Measurements from ENCODE around the gene PRKAR2B. TPM values are rescaled to one million over a fixed set of nuclear protein-coding genes. Genes with fewer than 3 reads are reported as not detected.

Gene PRKAR2B
- total RNA-seq, 2 experiments from 2014 or later, result 0.93 to 1.4 TPM

DNA sequence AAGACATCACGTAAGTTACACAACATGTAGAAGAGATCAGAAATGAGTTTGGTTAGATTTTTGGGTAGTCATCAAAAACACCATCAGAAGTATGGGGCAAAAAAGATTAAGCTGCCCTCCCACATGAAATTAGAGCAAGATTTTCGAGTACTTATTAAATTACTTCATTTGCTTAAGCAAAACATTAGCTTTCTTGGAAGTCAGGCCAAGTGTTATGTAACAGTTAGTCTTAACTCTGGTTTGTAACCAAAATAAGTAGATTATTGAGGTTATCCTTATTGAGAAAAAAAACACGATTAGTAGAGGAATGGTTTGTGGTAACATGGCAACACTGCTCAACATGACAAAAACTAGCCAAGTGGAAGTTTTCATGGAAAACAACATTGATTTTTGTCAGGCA is 162.2 kb downstream of the PRKAR2B start:
- H3K27me3 Mint-ChIP-seq, result no peaks in the 10 kb centered on the region
- ChIA-PET POLR2A (no interaction called here), CTCF (interaction anchor here (1.2 to 1.3 kb wide), 2 partner anchors 10 to 88 kb away, joined by 3 to 4 read pairs; no protein-coding TSS in a partner anchor)
- DNase-seq (no peak), ATAC-seq (no peak)
- H3K4me1 Mint-ChIP-seq, result no peaks in the 10 kb centered on the region
- intact Hi-C loops (cut with DNase I, micrococcal nuclease), result no loop called here
- H3K9me3 Mint-ChIP-seq (ENCODE audit: low read depth), result no peaks in the 10 kb centered on the region
- H3K36me3 Mint-ChIP-seq (ENCODE audit: low read depth), result peaks cover 21% of the 10 kb centered on the region
- no peak overlapping the region for H3K4me3 Mint-ChIP-seq
- no peak overlapping the region for H3K27ac Mint-ChIP-seq

GRCh38 chr7:107207459-107207858 is 163.0 kb downstream of the PRKAR2B start:
- Mint-ChIP-seq H3K36me3 (ENCODE audit: low read depth) (peaks cover 21% of the 10 kb centered on the region), H3K27me3 (no peaks in the 10 kb centered on the region), H3K27ac (no peak overlapping the region), H3K4me3 (no peak overlapping the region), H3K9me3 (ENCODE audit: low read depth) (no peaks in the 10 kb centered on the region), H3K4me1 (peaks cover under 1% of the 10 kb centered on the region)
- CTCF ChIA-PET, result interaction anchor here (0.6 to 1.3 kb wide), 5 partner anchors 10 to 256 kb away, joined by 3 to 4 read pairs (median 3); no protein-coding TSS in a partner anchor
- no peak for ATAC-seq
- POLR2A ChIA-PET, result no interaction called here
- intact Hi-C loops (cut with DNase I, micrococcal nuclease), result no loop called here
- DNase-seq, result no peak

GRCh38 chr7:107208024-107208521 is 163.6 kb downstream of the PRKAR2B start:
- H3K36me3 Mint-ChIP-seq (ENCODE audit: low read depth), result peaks cover 24% of the 10 kb centered on the region
- no peak overlapping the region for H3K27ac Mint-ChIP-seq
- H3K27me3 Mint-ChIP-seq, result no peaks in the 10 kb centered on the region
- CTCF ChIA-PET, result interaction anchor here (0.6 to 1.1 kb wide), 4 partner anchors 13 to 255 kb away, joined by 3 read pairs; no protein-coding TSS in a partner anchor
- no peak overlapping the region for H3K4me3 Mint-ChIP-seq
- intact Hi-C loops (cut with DNase I, micrococcal nuclease), result no loop called here
- POLR2A ChIA-PET, result no interaction called here
- H3K4me1 Mint-ChIP-seq, result peaks cover 4% of the 10 kb centered on the region
- no peaks in the 10 kb centered on the region for H3K9me3 Mint-ChIP-seq (ENCODE audit: low read depth)
- DNase-seq (no peak), ATAC-seq (no peak)

DNA sequence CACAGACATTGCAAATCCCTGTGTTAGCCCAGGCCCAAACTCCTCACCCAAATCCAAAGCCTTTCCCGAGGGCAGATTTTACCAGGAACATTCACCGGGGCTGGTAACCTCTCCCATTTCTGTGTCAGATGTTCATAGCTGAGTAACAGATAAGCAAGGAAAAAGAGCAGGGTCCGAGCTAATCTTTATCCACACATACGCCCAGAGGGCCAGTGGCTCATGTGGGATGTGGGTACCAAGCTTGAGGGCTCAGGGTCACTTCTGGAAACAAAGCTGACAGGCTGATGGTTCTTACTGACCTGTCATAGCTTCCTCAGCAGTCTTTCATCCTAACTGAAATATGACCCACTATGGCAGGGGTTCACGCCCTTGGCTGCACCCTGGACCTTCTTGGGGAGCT is 164.1 kb downstream of the PRKAR2B start:
- CTCF ChIA-PET, result interaction anchor here (0.8 to 1.1 kb wide), 3 partner anchors 9 to 59 kb away, joined by 3 read pairs; no protein-coding TSS in a partner anchor
- Mint-ChIP-seq H3K27ac (no peak overlapping the region), H3K36me3 (ENCODE audit: low read depth) (peaks cover 24% of the 10 kb centered on the region), H3K9me3 (ENCODE audit: low read depth) (no peaks in the 10 kb centered on the region), H3K27me3 (no peaks in the 10 kb centered on the region), H3K4me1 (peaks cover 4% of the 10 kb centered on the region), H3K4me3 (no peak overlapping the region)
- intact Hi-C loops (cut with DNase I, micrococcal nuclease), result no loop called here
- POLR2A ChIA-PET, result interaction anchor here (0.6 kb wide), 1 partner anchor 347 kb away, joined by 4 read pairs; no protein-coding TSS in a partner anchor
- DNase-seq, result no peak
- ATAC-seq, result no peak

DNA sequence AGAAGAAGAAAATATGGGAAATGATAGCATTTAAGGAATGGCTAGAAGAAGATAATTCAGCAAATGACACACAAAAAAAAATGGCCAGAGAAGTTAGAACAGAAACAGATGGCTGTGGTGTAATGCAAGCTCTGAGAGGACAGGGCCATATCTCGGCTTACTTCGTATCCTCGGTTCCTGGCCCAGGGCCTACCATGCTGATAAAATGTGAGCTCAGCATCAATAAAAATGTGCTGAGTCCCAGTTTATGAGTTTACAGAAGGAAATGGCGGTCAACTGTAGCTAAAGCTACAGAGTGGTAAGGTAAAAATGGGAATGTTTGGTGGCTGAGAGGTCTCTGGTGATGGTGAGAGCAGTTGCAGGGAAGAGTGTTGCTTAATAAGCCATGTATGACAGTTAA is 165.1 kb downstream of the PRKAR2B start:
- intact Hi-C loops (cut with DNase I, micrococcal nuclease), result no loop called here
- POLR2A ChIA-PET, result no interaction called here
- CTCF ChIA-PET, result interaction anchor here (0.9 kb wide), 1 partner anchor 10 kb away, joined by 3 read pairs; no protein-coding TSS in a partner anchor
- Mint-ChIP-seq H3K27me3 (no peaks in the 10 kb centered on the region), H3K27ac (no peak overlapping the region), H3K4me3 (no peak overlapping the region), H3K36me3 (ENCODE audit: low read depth) (peaks cover 21% of the 10 kb centered on the region), H3K9me3 (ENCODE audit: low read depth) (peaks cover 2% of the 10 kb centered on the region), H3K4me1 (peaks cover 4% of the 10 kb centered on the region)
- ATAC-seq (no peak), DNase-seq (no peak)

GRCh38 chr7:107210400-107210799 is 165.9 kb downstream of the PRKAR2B start:
- H3K27ac Mint-ChIP-seq, result no peak overlapping the region
- intact Hi-C loops (cut with DNase I, micrococcal nuclease), result no loop called here
- peaks cover 5% of the 10 kb centered on the region for H3K9me3 Mint-ChIP-seq (ENCODE audit: low read depth)
- peaks cover 26% of the 10 kb centered on the region for H3K36me3 Mint-ChIP-seq (ENCODE audit: low read depth)
- no peak for ATAC-seq
- DNase-seq, result no peak
- H3K27me3 Mint-ChIP-seq, result no peaks in the 10 kb centered on the region
- peaks cover 4% of the 10 kb centered on the region for H3K4me1 Mint-ChIP-seq
- CTCF ChIA-PET, result no interaction called here
- POLR2A ChIA-PET, result no interaction called here
- H3K4me3 Mint-ChIP-seq, result no peak overlapping the region

Other genes starting within 250 kb of the PRKAR2B start
- 10 to 100 TPM in 1 of 2 experiments, 1 to 10 TPM in 1; 9.9 to 14.3 TPM for gene PIK3CG, start 179.4 kb upstream of the PRKAR2B start, total RNA-seq
- gene HBP1, start 124.3 kb downstream of the PRKAR2B start, total RNA-seq, result 10 to 100 TPM; 17.8 to 25.4 TPM